HCT116 (cell line): Measurements from ENCODE around the gene CLEC4G. TPM values are rescaled to one million over a fixed set of nuclear protein-coding genes. Genes with fewer than 3 reads are reported as not detected.

Experiments used
- ATAC-seq: fragments of 200-7000 bp; cut with Tn5 transposase; 2 replicates; pipeline ENCODE4 v1.9.1; 2020; ENCODE audit warnings: mild to moderate bottlenecking, moderate library complexity
- BruUV-seq: library from RNA; stranded (reverse); fragments of 400-500 nt; replicated peaks from 2 replicates; lab custom pipeline; 2021; lab: Mats Ljungman, UMichigan
- CTCF ChIA-PET: fragments of 300-600 bp; sonication (Branson Sonifier 250); formaldehyde crosslinking; loops from one replicate; lab custom pipeline; 2021; ENCODE audit warnings: antibody characterized with exemption; lab: Charles Lee
- POLR2A ChIA-PET: fragments of 300-600, 350-600 bp; sonication (Branson Sonifier 250); formaldehyde crosslinking; loops from one replicate; lab custom pipeline; 2021; ENCODE audit warnings: antibody characterized with exemption; lab: Charles Lee
- RAD21 ChIA-PET, 2 experiments: fragments of 300-600 bp; sonication (Branson Sonifier 250); formaldehyde crosslinking; loops; one replicate each; lab custom pipeline; 2023; ENCODE audit warnings: low total read pairs in 2 of 2; ENCODE audit not compliant: uncharacterized antibody in 2 of 2, unreplicated experiment in 2 of 2, low non-redundant PET in 1 of 2; lab: Charles Lee
- DNase-seq: peaks from one replicate; pipeline ENCODE4 v3.0.0-alpha.2; 2010; ENCODE audit warnings: low read depth, low spot score
- H2AFZ ChIP-seq: fragments of 200-600 bp; shearing (Covaris generic), sonication (generic); 2 replicates; pipeline ENCODE4 v1.6.1; 2017; ENCODE audit warnings: low read depth, mixed run types, mixed read lengths, antibody characterized with exemption, low read length; ENCODE audit not compliant: poor library complexity, severe bottlenecking
- H3K27ac ChIP-seq: 2 replicates; pipeline ENCODE4 v1.5.1; 2012; ENCODE audit warnings: low read depth, low read length
- H3K27me3 ChIP-seq: fragments of 200-600 bp; sonication (generic); 2 replicates; pipeline ENCODE4 v1.6.1; 2016; ENCODE audit warnings: mixed run types, low read length, mixed read lengths; ENCODE audit not compliant: insufficient read depth
- H3K36me3 ChIP-seq, 2 experiments: fragments of 200-500 bp in 1 of 2; fragments of 200-600 bp in 1 of 2; sonication (Bioruptor generic) in 1 of 2; sonication (generic) in 1 of 2; 2 replicates each; pipeline versions ENCODE4 v1.5.1 to v1.6.1; 2014 to 2016; ENCODE audit warnings: low read length in 2 of 2, inconsistent platforms in 1 of 2, mixed read lengths in 1 of 2, mixed run types in 1 of 2; ENCODE audit not compliant: insufficient read depth in 2 of 2, control insufficient read depth in 1 of 2
- H3K4me1 ChIP-seq, 2 experiments: fragments of 200-600 bp in 1 of 2; sonication (generic) in 1 of 2; 2 replicates each; pipeline versions ENCODE4 v1.5.1 to v1.6.1; 2012 to 2017; ENCODE audit warnings: low read length in 2 of 2, inconsistent platforms in 1 of 2, mild to moderate bottlenecking in 1 of 2, mixed read lengths in 1 of 2, mixed run types in 1 of 2, moderate library complexity in 1 of 2; ENCODE audit not compliant: insufficient read depth in 2 of 2, control insufficient read depth in 1 of 2
- H3K4me2 ChIP-seq: fragments of 200-600 bp; sonication (generic); 2 replicates; pipeline ENCODE4 v1.6.1; 2017; ENCODE audit warnings: mixed run types, low read length, mixed read lengths
- H3K4me3 ChIP-seq, 2 experiments: fragments of 200-600 bp in 1 of 2; sonication (generic) in 1 of 2; replicated peaks in 1 of 2; 2 replicates each; pipeline ENCODE4 v1.5.1; 2011 to 2016; ENCODE audit warnings: low read length in 2 of 2, control low read depth in 1 of 2, low read depth in 1 of 2, mild to moderate bottlenecking in 1 of 2, mixed read lengths in 1 of 2, mixed run types in 1 of 2
- H3K79me2 ChIP-seq: fragments of 200-600 bp; sonication (generic); 2 replicates; pipeline ENCODE4 v1.6.1; 2017; ENCODE audit warnings: mild to moderate bottlenecking, mixed run types, low read length, moderate library complexity, mixed read lengths; ENCODE audit not compliant: insufficient read depth
- H3K9ac ChIP-seq: fragments of 200-600 bp; sonication (generic); 2 replicates; pipeline ENCODE4 v1.6.1; 2016; ENCODE audit warnings: low read length, mixed read lengths
- H3K9me2 ChIP-seq: fragments of 200-600 bp; sonication (generic), shearing (Covaris generic); 2 replicates; pipeline ENCODE4 v1.6.1; 2017; ENCODE audit warnings: mixed run types, mild to moderate bottlenecking, moderate library complexity; ENCODE audit not compliant: insufficient read depth
- H3K9me3 ChIP-seq, 2 experiments: fragments of 200-500 bp in 1 of 2; fragments of 200-600 bp in 1 of 2; sonication (Bioruptor generic) in 1 of 2; sonication (generic) in 1 of 2; 2 replicates each; pipeline ENCODE4 v1.6.1; 2014 to 2017; ENCODE audit warnings: low read length in 2 of 2, mixed read lengths in 2 of 2, inconsistent platforms in 1 of 2, low read depth in 1 of 2, mild to moderate bottlenecking in 1 of 2, mixed run types in 1 of 2, moderate library complexity in 1 of 2; ENCODE audit not compliant: control insufficient read depth in 1 of 2, insufficient read depth in 1 of 2
- H4K20me1 ChIP-seq: fragments of 200-600 bp; sonication (generic), shearing (Covaris generic); 2 replicates; pipeline ENCODE4 v1.6.1; 2017; ENCODE audit warnings: mixed run types, mild to moderate bottlenecking, moderate library complexity; ENCODE audit not compliant: insufficient read depth
- CBX3 ChIP-seq: IDR thresholded peaks from 2 replicates; pipeline ENCODE4 v1.6.1; 2012; ENCODE audit warnings: low read depth
- EGR1 ChIP-seq: IDR thresholded peaks from 2 replicates; pipeline ENCODE4 v1.6.1; 2012; ENCODE audit warnings: low read depth
- ELF1 ChIP-seq: IDR thresholded peaks from 2 replicates; pipeline ENCODE4 v1.6.1; 2012; ENCODE audit warnings: low read depth, borderline replicate concordance
- EZH2 ChIP-seq: fragments of 200-600 bp; sonication (generic); IDR thresholded peaks from 2 replicates; pipeline ENCODE4 v1.6.1; 2017; ENCODE audit warnings: antibody characterized with exemption, mixed run types
- EZH2phosphoT487 ChIP-seq: fragments of 200-600 bp; IDR thresholded peaks from 2 replicates; pipeline ENCODE4 v1.6.1; 2018; ENCODE audit warnings: antibody characterized with exemption, borderline replicate concordance
- FOSL1 ChIP-seq: IDR thresholded peaks from 2 replicates; pipeline ENCODE4 v1.6.1; 2012; ENCODE audit warnings: low read depth
- POLR2AphosphoS5 ChIP-seq: IDR thresholded peaks from 2 replicates; pipeline ENCODE4 v1.6.1; 2011; ENCODE audit warnings: mild to moderate bottlenecking, low read depth, low read length, moderate library complexity
- RAD21 ChIP-seq: IDR thresholded peaks from 2 replicates; pipeline ENCODE4 v1.6.1; 2012; ENCODE audit warnings: low read depth, mild to moderate bottlenecking
- SIN3A ChIP-seq: IDR thresholded peaks from 2 replicates; pipeline ENCODE4 v1.6.1; 2012; ENCODE audit warnings: low read depth
- SRF ChIP-seq: IDR thresholded peaks from 2 replicates; pipeline ENCODE4 v1.6.1; 2012; ENCODE audit warnings: low read depth
- TCF7L2 ChIP-seq: IDR thresholded peaks from 2 replicates; pipeline ENCODE4 v1.7.0; 2011; ENCODE audit warnings: borderline replicate concordance, inconsistent platforms; ENCODE audit not compliant: insufficient read depth, insufficient read length; ENCODE audit errors: extremely low read depth
- ZFX ChIP-seq: fragments of 450-650 bp; IDR thresholded peaks from 2 replicates; pipeline ENCODE4 v1.6.1; 2017
- intact Hi-C: fragments of 100-400 bp; cut with micrococcal nuclease; formaldehyde crosslinking; loops from 2 replicates; pipeline ENCODE4 v1.10.0; 2022
- total RNA-seq: library from RNA; stranded (reverse); gene quantifications from one replicate; pipeline ENCODE4 v1.2.1, GENCODE V29; 2021; ENCODE audit not compliant: unreplicated experiment
- TF ChIP-seq, protein P1 (sequence below): IDR thresholded peaks from 2 replicates; pipeline ENCODE4 v1.6.1; 2012
- TF ChIP-seq, protein P2 (sequence below): IDR thresholded peaks from 2 replicates; pipeline ENCODE4 v1.6.1; 2011; ENCODE audit warnings: mild to moderate bottlenecking, low read length, moderate library complexity; ENCODE audit not compliant: insufficient replicate concordance; ENCODE audit errors: extremely low read depth

CLEC4G gene
- total RNA-seq, 1 experiment from 2014 or later: not detected

DNA sequence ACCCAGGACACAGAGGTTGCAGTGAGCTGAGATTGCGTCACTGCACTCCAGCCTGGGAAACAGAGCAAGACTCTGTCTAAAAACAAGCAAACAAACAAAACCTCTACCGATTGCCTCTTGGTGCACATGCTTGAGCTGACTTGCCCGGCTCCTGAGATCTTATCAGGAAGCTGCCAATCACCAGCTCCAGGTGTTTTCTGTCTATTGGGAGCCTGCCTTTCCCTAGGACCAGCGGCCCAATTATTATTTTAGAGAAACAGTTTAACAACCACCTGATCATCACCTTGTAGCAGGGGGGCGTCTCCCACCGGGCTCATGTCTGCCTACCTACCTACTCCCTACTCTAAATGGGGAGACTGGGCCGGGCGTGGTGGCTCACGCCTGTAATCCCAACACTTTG lies 41.9 kb upstream of the CLEC4G start:
- Histone ChIP-seq H3K27ac (no peak overlapping the region), H3K4me3 (no peak overlapping the region), H3K4me1 (peaks cover 0 to 4% of the 10 kb centered on the region in 2 experiments; a peak in 1 of 4 replicates), H3K27me3 (no peaks in the 10 kb centered on the region), H4K20me1 (no peaks in the 10 kb centered on the region), H3K36me3 (no peaks in the 10 kb centered on the region), H2AFZ (no peak overlapping the region), H3K9ac (no peak overlapping the region), H3K79me2 (no peaks in the 10 kb centered on the region), H3K4me2 (no peak overlapping the region), H3K9me3 (no peaks in the 10 kb centered on the region), H3K9me2 (no peaks in the 10 kb centered on the region)
- ATAC-seq (no peak), DNase-seq (no peak)
- intact Hi-C loops: no loop called here
- RAD21 ChIA-PET: no interaction called here
- no TSS peak for BruUV-seq
- TF ChIP-seq CBX3 (no peak), ELF1 (no peak), POLR2AphosphoS5 (no peak), FOSL1 (no peak), EZH2 (no peak), ZFX (no peak), SRF (no peak)
- TF ChIP-seq, protein P1, sequence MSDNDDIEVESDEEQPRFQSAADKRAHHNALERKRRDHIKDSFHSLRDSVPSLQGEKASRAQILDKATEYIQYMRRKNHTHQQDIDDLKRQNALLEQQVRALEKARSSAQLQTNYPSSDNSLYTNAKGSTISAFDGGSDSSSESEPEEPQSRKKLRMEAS: no peak
- POLR2A ChIA-PET: no interaction called here
- CTCF ChIA-PET: interaction anchor here (1.0 kb wide), 1 partner anchor 26 kb away, joined by 3 read pairs; no protein-coding TSS in a partner anchor

DNA sequence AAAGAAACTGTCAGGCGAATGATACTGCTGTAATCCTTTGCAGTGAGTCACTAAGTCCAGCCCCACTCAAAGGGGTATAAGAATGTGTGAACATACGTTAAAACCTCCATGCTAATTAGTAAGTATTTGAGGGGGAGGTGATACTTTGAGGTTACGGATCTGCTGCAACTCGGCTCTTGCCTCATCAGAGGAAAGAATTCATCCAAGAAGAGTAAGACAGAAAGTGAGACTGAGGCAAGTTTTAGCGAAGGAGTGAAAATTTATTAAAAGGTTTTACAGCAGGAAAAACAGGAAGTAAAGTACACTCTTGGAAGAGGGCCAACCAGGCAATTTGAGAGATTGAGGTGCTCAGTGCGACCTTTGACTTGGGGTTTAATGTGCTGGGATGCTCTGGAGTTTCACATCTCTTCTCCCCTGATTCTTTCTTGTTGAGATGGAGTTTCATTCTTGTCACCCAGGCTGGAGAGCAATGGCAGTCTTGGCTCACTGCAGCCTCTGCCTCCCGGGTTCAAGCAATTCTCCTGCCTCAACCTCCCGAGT lies 40.9 kb upstream of the CLEC4G start:
- no TSS peak for BruUV-seq
- Histone ChIP-seq H3K9me3 (no peaks in the 10 kb centered on the region), H3K79me2 (no peaks in the 10 kb centered on the region), H3K4me1 (peaks cover 0 to 4% of the 10 kb centered on the region in 2 experiments; a peak in 1 of 4 replicates), H3K9ac (no peak overlapping the region), H2AFZ (no peak overlapping the region), H3K27ac (no peak overlapping the region), H4K20me1 (no peaks in the 10 kb centered on the region)
- DNase-seq: no peak
- intact Hi-C loops: no loop called here
- RAD21 ChIA-PET: no interaction called here
- no peak for TF ChIP-seq TCF7L2
- no peak for TF ChIP-seq SIN3A
- no peak for TF ChIP-seq RAD21
- no peak for TF ChIP-seq CBX3
- TF ChIP-seq EZH2phosphoT487: no peak
- TF ChIP-seq ELF1: no peak
- no peak for TF ChIP-seq ZFX
- no peak for TF ChIP-seq SRF
- TF ChIP-seq EGR1: no peak
- TF ChIP-seq, protein P2, sequence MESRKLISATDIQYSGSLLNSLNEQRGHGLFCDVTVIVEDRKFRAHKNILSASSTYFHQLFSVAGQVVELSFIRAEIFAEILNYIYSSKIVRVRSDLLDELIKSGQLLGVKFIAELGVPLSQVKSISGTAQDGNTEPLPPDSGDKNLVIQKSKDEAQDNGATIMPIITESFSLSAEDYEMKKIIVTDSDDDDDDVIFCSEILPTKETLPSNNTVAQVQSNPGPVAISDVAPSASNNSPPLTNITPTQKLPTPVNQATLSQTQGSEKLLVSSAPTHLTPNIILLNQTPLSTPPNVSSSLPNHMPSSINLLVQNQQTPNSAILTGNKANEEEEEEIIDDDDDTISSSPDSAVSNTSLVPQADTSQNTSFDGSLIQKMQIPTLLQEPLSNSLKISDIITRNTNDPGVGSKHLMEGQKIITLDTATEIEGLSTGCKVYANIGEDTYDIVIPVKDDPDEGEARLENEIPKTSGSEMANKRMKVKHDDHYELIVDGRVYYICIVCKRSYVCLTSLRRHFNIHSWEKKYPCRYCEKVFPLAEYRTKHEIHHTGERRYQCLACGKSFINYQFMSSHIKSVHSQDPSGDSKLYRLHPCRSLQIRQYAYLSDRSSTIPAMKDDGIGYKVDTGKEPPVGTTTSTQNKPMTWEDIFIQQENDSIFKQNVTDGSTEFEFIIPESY: no peak
- no peak for TF ChIP-seq FOSL1
- TF ChIP-seq, all 23 proteins: peak for 0
- H3K4me3 ChIP-seq: no peak overlapping the region
- H3K9me2 ChIP-seq: no peaks in the 10 kb centered on the region
- H3K4me2 ChIP-seq: no peak overlapping the region
- POLR2A ChIA-PET: no interaction called here
- H3K36me3 ChIP-seq: no peaks in the 10 kb centered on the region
- no peak for ATAC-seq
- no peaks in the 10 kb centered on the region for H3K27me3 ChIP-seq
- CTCF ChIA-PET: no interaction called here
